GM18511 (cell line): ENCODE results near the gene TBC1D1.
A peak's percentile ranks its signal among the peaks of the same experiment; 100 is the strongest.

ENCODE experiments used
- ATAC-seq: cut with Tn5 transposase; IDR thresholded peaks from one replicate; pipeline ENCODE4 v1.9.1; 2021; ENCODE audit warnings: mild to moderate bottlenecking, moderate library complexity; ENCODE audit not compliant: unreplicated experiment

Gene TBC1D1

GRCh38 chr4:38140643-38141203, 249.8 kb downstream of the TBC1D1 start:
- ATAC-seq, result no peak

DNA sequence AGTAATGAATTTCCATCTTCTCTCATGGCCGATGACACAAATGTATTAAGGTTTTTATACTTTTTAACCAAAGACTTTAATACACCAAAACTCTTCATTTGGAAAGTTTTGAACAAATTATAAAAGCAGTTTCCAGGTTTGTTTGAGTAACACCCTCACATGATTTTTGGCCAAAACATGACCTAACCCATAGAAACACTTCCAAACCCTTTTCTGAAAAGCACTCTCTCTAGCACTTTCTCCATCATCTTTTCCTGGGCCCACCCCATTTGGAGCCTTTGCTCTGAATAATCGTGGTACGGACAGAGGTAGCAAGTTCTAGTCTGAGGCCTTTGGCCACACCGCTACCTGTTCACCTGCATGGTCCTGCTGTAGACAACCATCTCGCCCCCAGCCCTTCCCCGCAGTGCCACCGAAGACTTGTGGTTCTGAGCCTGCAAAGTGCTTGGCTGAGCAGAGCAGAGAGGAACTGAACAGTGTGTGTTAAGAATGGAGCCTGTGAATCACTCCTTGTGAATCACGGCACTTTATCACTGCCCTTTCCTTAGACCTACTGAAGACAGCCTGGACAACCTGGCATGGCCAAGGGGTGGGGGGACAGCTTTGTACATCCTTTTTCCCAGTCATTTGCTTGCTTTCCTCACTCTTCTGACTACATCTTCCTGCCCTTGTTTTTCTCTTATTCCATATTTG, 251.1 kb downstream of the TBC1D1 start:
- no peak for ATAC-seq

- no peak for ATAC-seq
These were observed 253.1 kb downstream of the TBC1D1 start for GRCh38 chr4:38144031-38144430.

DNA sequence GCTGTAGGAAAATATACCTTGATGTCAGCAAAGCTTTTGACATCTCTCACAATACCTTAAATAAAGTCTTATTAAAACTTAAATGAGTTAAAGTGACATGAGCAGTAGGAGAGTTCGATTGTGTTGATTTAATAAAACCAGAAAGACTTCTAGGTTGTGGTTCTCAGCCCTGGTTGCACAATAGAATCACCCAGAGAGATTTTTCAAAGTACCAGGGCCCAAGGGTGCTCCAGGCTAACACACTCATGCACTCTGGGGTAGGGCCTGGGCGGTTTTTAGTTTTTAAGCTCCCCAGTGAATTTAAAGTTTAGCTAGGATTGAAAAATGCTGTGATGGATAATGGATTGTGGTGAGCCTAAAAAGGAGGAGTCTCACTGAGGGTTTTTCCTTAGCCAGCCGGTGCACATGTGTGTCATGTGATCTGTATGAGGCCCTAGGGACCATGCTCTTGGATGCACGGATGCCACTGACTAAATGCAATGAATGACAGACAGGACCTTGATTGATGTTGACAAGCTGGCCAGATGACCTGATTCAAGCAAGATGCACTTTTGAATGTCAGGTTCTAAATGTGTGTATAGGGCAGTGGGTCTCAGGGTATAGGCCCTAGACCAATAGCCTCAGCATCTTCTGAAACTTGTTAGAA, 254.3 kb downstream of the TBC1D1 start:
- ATAC-seq, result no peak

DNA sequence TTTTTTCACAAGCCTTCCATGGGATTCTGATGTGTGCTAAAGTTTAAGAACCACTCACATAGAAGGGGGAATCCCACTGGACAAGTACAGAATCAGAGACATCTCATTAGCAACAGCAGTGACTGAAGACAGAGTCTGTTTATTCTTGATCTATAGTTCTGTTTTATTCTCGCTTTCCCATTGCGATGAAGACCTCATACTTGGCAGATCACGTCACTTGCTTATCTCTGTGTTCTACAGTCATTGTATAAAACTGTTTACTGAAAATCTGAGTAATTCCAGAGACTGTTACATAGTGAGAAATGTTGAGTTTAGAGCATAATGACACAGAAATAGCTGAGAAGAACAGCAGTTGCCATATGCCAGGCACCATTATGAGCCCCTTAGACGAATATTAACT, 254.9 kb downstream of the TBC1D1 start:
- ATAC-seq, result no peak

DNA sequence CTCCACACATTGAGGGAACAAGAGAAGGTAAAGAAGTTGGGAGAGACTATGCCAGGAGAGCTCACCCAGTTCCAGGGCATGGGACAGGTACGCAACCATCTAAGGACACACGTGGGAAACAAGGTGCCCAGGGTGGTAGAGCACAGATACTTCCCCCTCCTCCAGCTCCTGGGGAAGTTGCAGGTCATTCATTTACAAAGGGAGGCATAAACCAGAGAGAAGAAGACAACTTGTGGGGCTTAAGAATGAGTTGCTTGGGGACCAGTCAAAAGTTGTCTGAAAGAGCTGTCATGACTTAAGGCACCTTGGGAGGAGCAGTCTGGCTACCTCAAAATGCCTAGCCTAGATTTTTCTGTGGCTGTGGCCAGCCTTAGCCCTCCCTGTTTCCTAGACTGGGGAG, 255.5 kb downstream of the TBC1D1 start:
- no peak for ATAC-seq

- ATAC-seq, result no peak
These were observed 258.6 kb downstream of the TBC1D1 start for GRCh38 chr4:38149472-38149996.

- ATAC-seq, result no peak
These were observed 259.2 kb downstream of the TBC1D1 start for GRCh38 chr4:38149997-38150671.

GRCh38 chr4:38150766-38151165, 259.9 kb downstream of the TBC1D1 start:
- no peak for ATAC-seq

- no peak for ATAC-seq
These were observed 261.0 kb downstream of the TBC1D1 start for GRCh38 chr4:38151873-38152272.

GRCh38 chr4:38152305-38152704, 261.4 kb downstream of the TBC1D1 start:
- no peak for ATAC-seq

DNA sequence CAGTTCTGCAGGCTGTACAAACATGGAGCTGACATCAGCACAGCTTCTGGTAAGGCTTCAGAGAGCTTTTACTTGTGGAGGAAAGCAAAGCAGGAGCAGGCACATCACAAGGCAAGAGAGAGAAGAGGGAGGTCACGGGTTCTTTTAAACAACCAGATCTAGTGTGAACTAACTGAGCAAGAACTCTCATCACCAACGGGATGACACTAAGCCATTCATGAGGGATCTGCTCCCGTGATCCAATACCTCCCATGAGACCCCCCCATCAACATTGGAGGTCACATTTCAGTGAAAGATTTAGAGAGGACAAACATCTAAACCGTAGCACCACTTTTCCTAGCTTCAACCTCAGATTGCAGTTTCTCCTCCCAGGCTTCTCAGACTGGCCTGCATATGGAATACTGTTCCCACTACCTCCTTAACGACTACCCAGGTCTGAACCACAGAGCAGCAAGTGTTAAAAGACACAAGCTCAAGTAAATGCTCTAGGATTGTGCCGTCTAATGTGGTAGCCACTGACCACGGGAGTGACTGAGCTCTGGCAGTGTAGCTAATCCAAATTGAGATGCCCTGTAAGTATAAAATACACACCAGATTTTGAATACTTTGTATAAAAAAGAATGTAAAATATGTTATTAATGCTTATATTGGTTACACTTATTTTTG, 262.0 kb downstream of the TBC1D1 start:
- ATAC-seq, result no peak

DNA sequence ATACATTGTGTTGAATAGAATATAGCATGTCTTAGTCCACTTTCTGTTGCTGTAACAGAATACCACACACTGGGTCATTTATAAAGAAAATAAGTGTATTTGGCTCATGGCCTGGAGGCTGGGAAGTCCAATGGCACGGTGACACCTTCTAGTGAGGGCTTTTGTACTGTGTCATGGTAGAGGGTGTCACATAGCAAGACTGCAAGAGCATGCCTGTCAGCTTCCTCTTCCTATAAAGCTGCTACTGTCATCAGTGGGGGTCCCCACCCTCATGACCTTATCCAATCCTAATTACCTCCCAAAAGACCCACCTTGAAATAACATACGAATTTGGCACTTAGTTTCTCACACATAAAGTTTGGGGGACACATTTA, 262.5 kb downstream of the TBC1D1 start:
- ATAC-seq, result no peak

DNA sequence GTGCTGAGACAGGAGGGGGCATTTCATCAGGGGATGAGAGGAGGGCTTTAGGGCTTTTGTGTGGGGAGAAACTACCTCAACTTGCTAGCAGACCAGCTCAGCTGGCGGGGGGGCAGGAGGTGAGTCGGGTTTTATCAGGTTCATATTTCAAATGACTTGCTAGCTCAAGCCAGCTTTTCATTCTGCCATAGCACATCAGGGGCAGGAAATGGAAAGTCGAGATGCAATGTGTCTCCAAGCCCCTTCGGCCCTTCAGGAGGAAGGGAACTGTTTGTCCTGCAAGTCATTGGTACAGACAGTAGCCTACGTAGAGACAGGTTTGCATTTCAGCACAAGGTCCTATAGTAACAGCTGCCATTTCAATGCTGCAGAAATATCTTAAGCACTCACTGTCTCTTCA, 263.4 kb downstream of the TBC1D1 start:
- ATAC-seq, result no peak

- ATAC-seq, result no peak
These were observed 264.1 kb downstream of the TBC1D1 start for GRCh38 chr4:38154681-38155588.

DNA sequence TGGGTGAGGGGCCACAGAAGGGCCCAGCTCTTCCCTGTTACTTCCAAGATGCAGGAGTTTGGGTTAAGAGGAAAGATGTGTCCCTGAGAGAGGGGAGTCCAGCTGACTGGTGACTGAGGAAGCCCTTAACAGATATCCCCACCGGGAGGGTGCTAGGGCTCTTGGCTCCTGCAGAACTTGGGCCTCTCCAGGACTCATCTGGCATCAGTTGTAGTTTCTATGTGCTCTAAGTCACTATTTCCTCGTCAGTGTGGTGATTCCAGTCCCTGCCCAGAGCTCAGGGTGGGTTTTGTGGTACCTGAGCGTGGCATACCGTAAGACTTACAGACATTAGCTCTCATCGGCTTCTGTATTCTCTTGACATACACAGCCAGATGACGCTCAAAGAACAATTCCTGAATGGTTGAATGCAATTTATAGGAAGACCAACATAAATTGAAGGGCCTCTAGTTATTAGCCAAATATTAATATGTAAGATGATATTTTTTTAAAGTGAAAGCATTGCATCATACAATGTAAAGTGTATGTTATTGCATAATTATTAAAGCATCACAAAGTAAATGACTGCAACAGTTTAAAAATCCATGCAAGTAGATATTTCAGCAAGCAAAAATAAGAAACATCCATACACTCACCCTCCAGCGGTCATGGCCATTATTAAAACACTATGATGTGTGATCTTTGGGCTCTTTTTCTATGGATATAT, 264.9 kb downstream of the TBC1D1 start:
- no peak for ATAC-seq

- no peak for ATAC-seq
These were observed 266.7 kb downstream of the TBC1D1 start for GRCh38 chr4:38157592-38157991.

DNA sequence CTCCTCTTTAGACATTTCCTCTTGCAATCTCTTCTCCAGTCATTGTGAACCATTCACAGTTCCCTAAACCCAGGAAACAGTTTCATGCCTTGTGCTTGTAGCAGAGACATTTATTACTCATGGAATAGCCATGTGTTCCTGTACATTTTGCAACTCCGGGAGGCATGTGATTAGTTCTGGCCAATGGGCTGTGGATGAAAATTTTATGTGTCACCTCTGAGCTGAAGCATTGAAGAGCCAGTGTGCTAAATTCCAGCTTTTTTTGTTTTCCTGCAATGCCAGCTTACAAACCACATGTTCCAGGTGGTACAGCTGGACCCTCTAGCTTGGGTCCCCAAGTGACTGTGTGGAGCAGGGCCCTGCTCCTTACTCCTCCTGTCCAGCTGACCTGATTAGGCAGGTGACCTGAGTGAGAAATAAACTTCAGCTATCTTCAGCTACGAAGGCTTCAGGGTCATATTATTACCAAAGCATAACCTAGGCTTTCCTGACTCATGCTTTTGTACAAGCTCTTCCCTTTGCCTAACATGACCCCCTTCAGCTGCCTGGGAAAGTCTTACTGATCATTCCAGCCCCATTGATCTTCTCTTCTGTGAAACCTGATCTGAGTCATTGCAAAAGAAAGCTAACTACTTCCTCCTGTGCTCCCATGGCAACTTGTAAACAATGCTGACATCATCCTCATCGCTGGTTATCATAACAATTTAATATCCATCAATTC, 269.8 kb downstream of the TBC1D1 start:
- peak; percentile 98 for ATAC-seq
